Aorta (tissue), 5 donors: ENCODE results near the gene DGKB. TPM values are rescaled to one million over a fixed set of nuclear protein-coding genes. Genes with fewer than 3 reads are reported as not detected.

Experiments
- ATAC-seq: fragments of 200-7000 bp; cut with Tn5 transposase; one replicate; pipeline ENCODE4 v1.9.1; 2022; ENCODE audit warnings: moderate library complexity; ENCODE audit not compliant: low FRiP score
- DNase-seq, 2 donors: peaks; one replicate each; pipeline ENCODE4 v3.0.0-alpha.2; 2020
- H3K27ac ChIP-seq, 2 donors: one replicate each; pipeline ENCODE4 v1.5.1; 2013; ENCODE audit warnings: low read length in 2 of 2, mild to moderate bottlenecking in 2 of 2, moderate library complexity in 2 of 2, control low read depth in 1 of 2, inconsistent platforms in 1 of 2, low read depth in 1 of 2
- H3K27me3 ChIP-seq, 2 donors: one replicate each; pipeline ENCODE4 v1.6.1; 2013; ENCODE audit warnings: control low read depth in 1 of 2, low read length in 1 of 2, mild to moderate bottlenecking in 1 of 2, moderate library complexity in 1 of 2; ENCODE audit not compliant: insufficient read depth in 2 of 2, control insufficient read depth in 1 of 2
- H3K36me3 ChIP-seq, 2 donors: one replicate each; pipeline ENCODE4 v1.6.1; 2013; ENCODE audit warnings: control low read depth in 1 of 2, low read length in 1 of 2, mild to moderate bottlenecking in 1 of 2; ENCODE audit not compliant: insufficient read depth in 2 of 2, control insufficient read depth in 1 of 2
- H3K4me1 ChIP-seq, 2 donors: one replicate each; pipeline ENCODE4 v1.6.1; 2013; ENCODE audit warnings: low read length in 2 of 2, control low read depth in 1 of 2, mild to moderate bottlenecking in 1 of 2, moderate library complexity in 1 of 2; ENCODE audit not compliant: insufficient read depth in 2 of 2, control insufficient read depth in 1 of 2
- H3K4me3 ChIP-seq, 2 donors: one replicate each; pipeline ENCODE4 v1.5.1; 2013; ENCODE audit warnings: low read length in 2 of 2, control low read depth in 1 of 2, mild to moderate bottlenecking in 1 of 2
- H3K9me3 ChIP-seq: one replicate; pipeline ENCODE4 v1.6.1; 2013; ENCODE audit warnings: mild to moderate bottlenecking, low read length; ENCODE audit not compliant: control insufficient read depth
- WGBS, 2 donors: extraction: QIAGEN DNeasy Blood & Tissue Kit; methylation state at CpG; one replicate each; pipeline ENCODE4 v1.1.7; 2013; 5-methylcytosine and 5-hydroxymethylcytosine counted together
- intact Hi-C, 2 donors: fragments of 100-400 bp; cut with DNase I; formaldehyde crosslinking; loops; one replicate each; pipeline versions ENCODE4 v1.14.2 to v1.15.0; 2022
- long read RNA-seq, 2 donors: library from polyadenylated mRNA; unstranded; transcript quantifications; one replicate each; pipeline ENCODE4 v2.0.0, GENCODE V29; 2020 to 2021
- polyA plus RNA-seq, 2 donors: library from polyadenylated mRNA; stranded (reverse); fragments of 200-250 nt; gene quantifications; one replicate each; pipeline ENCODE4 v1.2.3, GENCODE V29; 2013
- total RNA-seq, 2 donors: library from RNA; stranded (reverse); fragmentation: NEBNext Ultra II Directional; extraction: Animal tissue kit (Norgen Biotek cat#: 25700); gene quantifications; one replicate each; pipeline ENCODE4 v1.2.1, GENCODE V29; 2021
- donor health status: healthy with polysubstance abuse.
- donor health status: Bipolar disorder and iron deficiency.
- donor health status: DM: no; HTN: no; CAD: no.
- donor health status: DM: no; HTN: no; CAD: no.
- donor health status: DM: yes; HTN: yes; CAD: no.

The DGKB gene
- total RNA-seq (1 to 10 TPM in 1 of 2 donors, under 1 TPM in 1; 0.96 to 1.1 TPM), polyA plus RNA-seq (not detected)
- long read RNA-seq, donor 1, partial matches to known transcripts: 0 of 3 reads
- long read RNA-seq, donor 1, other reads (novel, unspliced or antisense): 3 of 3 reads
- long read RNA-seq, donor 2, partial matches to known transcripts: 0 of 1 reads
- long read RNA-seq, donor 2, other reads (novel, unspliced or antisense): 1 of 1 reads

GRCh38 chr7:14902589-14903067 is at the start of gene DGKB:
TSS of gene DGKB (minus strand) at chr7:14902751.
- H3K27me3 ChIP-seq: no peaks in the 10 kb centered on the region
- intact Hi-C loops: no loop called here
- H3K9me3 ChIP-seq: peaks cover 1% of the 10 kb centered on the region
- peak; percentile 71 for ATAC-seq
- 1 to 2% methylated on average over 16 of the region's 16 CpGs for WGBS, 2 donors
- H3K4me3 ChIP-seq: no peak within 1 kb of the TSS
- H3K4me1 ChIP-seq: no peaks in the 10 kb centered on the region
- no peaks in the 10 kb centered on the region for H3K36me3 ChIP-seq
- H3K27ac ChIP-seq: no peak within 1 kb of the TSS
- DNase-seq: peak in 1 of 2 donors; percentile 51

- Histone ChIP-seq H3K36me3 (no peaks in the 10 kb centered on the region), H3K27me3 (no peaks in the 10 kb centered on the region), H3K4me3 (no peak overlapping the region), H3K9me3 (no peaks in the 10 kb centered on the region), H3K27ac (no peak overlapping the region), H3K4me1 (no peaks in the 10 kb centered on the region)
- intact Hi-C loops: no loop called here
- whole genome bisulfite sequencing, 2 donors: 82 to 92% methylated on average over 4 of the region's 4 CpGs
- ATAC-seq (no peak), DNase-seq (no peak)
Measured at GRCh38 chr7:14950013-14950412, 47.5 kb upstream of the DGKB start.

DNA sequence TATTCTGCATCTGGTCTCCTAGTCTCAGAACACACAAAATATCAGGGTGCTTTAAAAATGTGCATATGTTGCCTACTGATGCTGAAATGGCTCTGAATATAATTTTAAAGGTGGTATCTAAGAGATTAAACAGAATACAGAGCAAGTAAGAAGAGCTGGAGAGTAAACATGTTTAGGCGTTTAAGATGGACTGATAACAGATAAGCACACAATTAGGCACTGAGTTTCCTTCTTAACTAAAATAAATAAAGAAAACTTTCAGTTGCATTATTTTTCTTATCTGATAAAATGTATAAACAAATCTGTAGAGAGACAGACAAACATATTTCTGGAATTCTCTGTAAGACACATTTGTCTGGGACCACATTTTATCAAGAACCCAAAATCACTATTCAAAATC is 35.6 kb upstream of the DGKB start:
- Histone ChIP-seq H3K4me3 (no peak overlapping the region), H3K9me3 (no peaks in the 10 kb centered on the region), H3K27ac (no peak overlapping the region), H3K27me3 (no peaks in the 10 kb centered on the region), H3K4me1 (no peaks in the 10 kb centered on the region), H3K36me3 (no peaks in the 10 kb centered on the region)
- 39 to 53% methylated on average over 1 of the region's 1 CpG for WGBS, 2 donors
- DNase-seq (no peak), ATAC-seq (no peak)
- intact Hi-C loops: no loop called here

GRCh38 chr7:14937581-14937980 is 35.0 kb upstream of the DGKB start:
- no peak for ATAC-seq
- Histone ChIP-seq H3K9me3 (no peaks in the 10 kb centered on the region), H3K27ac (no peak overlapping the region), H3K4me1 (no peaks in the 10 kb centered on the region), H3K36me3 (no peaks in the 10 kb centered on the region), H3K27me3 (no peaks in the 10 kb centered on the region), H3K4me3 (no peak overlapping the region)
- 85 to 91% methylated on average over 1 of the region's 1 CpG for WGBS, 2 donors
- intact Hi-C loops: no loop called here
- DNase-seq: no peak

- H3K4me1 ChIP-seq: no peaks in the 10 kb centered on the region
- 5 to 10% methylated on average over 5 of the region's 5 CpGs for WGBS, 2 donors
- no peak overlapping the region for H3K27ac ChIP-seq
- no peaks in the 10 kb centered on the region for H3K27me3 ChIP-seq
- DNase-seq (no peak), ATAC-seq (no peak)
- intact Hi-C loops: no loop called here
- H3K4me3 ChIP-seq: no peak overlapping the region
- no peaks in the 10 kb centered on the region for H3K36me3 ChIP-seq
- H3K9me3 ChIP-seq: no peaks in the 10 kb centered on the region
Measured at GRCh38 chr7:14936554-14936953, 34.0 kb upstream of the DGKB start.

DNA sequence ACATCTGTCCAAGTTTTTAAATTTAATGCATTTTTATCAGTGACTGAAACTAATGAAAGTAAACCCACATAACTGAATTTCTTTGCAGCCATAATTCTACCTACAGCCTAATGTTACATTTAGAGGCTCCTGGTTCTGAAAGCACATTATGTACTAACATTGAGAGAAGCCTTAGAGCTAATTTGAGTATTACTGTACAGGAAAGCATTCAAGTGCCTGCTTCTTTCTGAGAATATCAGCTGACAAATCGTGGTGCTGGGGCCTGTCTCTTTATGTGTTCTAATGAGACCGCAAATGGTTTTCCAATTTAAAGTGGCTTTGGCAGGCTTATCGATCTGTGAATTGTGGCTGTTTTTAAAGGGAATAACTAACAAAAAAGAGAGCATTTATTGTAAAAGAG is 32.3 kb upstream of the DGKB start:
- ATAC-seq (no peak), DNase-seq (no peak)
- intact Hi-C loops: no loop called here
- H3K27me3 ChIP-seq: no peaks in the 10 kb centered on the region
- no peaks in the 10 kb centered on the region for H3K36me3 ChIP-seq
- H3K27ac ChIP-seq: no peak overlapping the region
- no peaks in the 10 kb centered on the region for H3K4me1 ChIP-seq
- 75 to 80% methylated on average over 3 of the region's 3 CpGs for WGBS, 2 donors
- no peaks in the 10 kb centered on the region for H3K9me3 ChIP-seq
- H3K4me3 ChIP-seq: no peak overlapping the region

GRCh38 chr7:14931511-14932215 is 29.1 kb upstream of the DGKB start:
- Histone ChIP-seq H3K27me3 (no peaks in the 10 kb centered on the region), H3K4me1 (no peaks in the 10 kb centered on the region), H3K4me3 (no peak overlapping the region), H3K27ac (no peak overlapping the region), H3K36me3 (no peaks in the 10 kb centered on the region), H3K9me3 (no peaks in the 10 kb centered on the region)
- DNase-seq (no peak), ATAC-seq (no peak)
- 92 to 95% methylated on average over 4 of the region's 4 CpGs for WGBS, 2 donors
- intact Hi-C loops: no loop called here

DNA sequence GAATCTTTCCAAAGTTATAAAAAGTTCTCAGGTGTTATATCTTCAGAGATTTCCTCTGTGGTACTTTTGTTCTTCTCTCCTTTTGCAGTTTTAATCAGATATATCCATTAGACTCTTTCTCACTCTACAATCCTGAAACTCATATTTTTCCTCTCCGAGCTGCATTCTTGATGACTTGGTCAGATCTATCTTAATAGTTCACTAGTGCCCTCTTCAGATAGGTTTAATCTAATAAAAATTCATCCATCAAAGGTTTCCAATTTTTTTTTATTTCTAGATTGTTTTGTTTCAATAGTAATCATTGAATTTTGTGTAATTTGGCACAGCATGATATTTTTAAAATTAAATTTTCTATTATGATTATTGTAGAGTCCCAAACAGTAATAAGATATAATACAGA is 21.8 kb upstream of the DGKB start:
- ATAC-seq: no peak
- Histone ChIP-seq H3K27me3 (no peaks in the 10 kb centered on the region), H3K4me1 (no peaks in the 10 kb centered on the region), H3K27ac (no peak overlapping the region), H3K4me3 (no peak overlapping the region), H3K9me3 (no peaks in the 10 kb centered on the region), H3K36me3 (no peaks in the 10 kb centered on the region)
- intact Hi-C loops: no loop called here
- WGBS, 2 donors: 58 to 65% methylated on average over 1 of the region's 1 CpG
- no peak for DNase-seq

DNA sequence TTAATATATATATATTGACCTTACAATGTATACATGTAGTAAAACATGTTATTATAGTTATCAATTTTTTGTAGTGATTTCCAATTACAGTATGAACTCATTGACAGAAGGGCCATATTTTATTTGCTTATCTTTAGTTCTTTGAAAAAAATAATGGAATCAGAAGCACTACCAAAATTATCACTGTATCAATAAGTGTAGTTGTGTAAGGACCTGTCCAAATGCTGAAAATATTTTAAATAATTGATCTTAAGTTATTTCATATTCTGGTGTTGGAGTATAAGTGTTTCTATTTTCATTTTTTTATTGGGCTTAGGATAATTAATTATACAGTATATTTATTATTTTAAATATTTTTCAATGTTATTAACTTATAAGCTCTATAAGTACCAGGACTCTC is 8.5 kb upstream of the DGKB start:
- DNase-seq: no peak
- no peak for ATAC-seq
- Histone ChIP-seq H3K36me3 (no peaks in the 10 kb centered on the region), H3K27me3 (no peaks in the 10 kb centered on the region), H3K27ac (no peak overlapping the region), H3K4me3 (no peak overlapping the region), H3K4me1 (no peaks in the 10 kb centered on the region), H3K9me3 (peaks cover 1% of the 10 kb centered on the region)
- intact Hi-C loops: no loop called here
